Endothelial cell of umbilical vein (primary cell): ENCODE data around the gene CENPU. TPM values are rescaled to one million over a fixed set of nuclear protein-coding genes. Genes with fewer than 3 reads are reported as not detected.

Source experiments
- BruUV-seq: library from RNA; stranded (reverse); fragments of 400-500 nt; replicated peaks from 2 replicates; lab custom pipeline; 2021; lab: Mats Ljungman, UMichigan
- CTCF ChIA-PET: fragments of 300-600, 350-600 bp; sonication (Branson Sonifier 250); formaldehyde crosslinking; loops from one replicate; lab custom pipeline; 2021; ENCODE audit warnings: antibody characterized with exemption, inconsistent platforms; lab: Charles Lee
- POLR2A ChIA-PET: fragments of 300-600, 350-600 bp; sonication (Branson Sonifier 250); formaldehyde crosslinking; loops from one replicate; lab custom pipeline; 2021; ENCODE audit warnings: antibody characterized with exemption, inconsistent platforms; lab: Charles Lee
- DNase-seq: peaks from one replicate; pipeline ENCODE4 v3.0.0-alpha.2; 2011; ENCODE audit warnings: low read depth, low spot score
- FAIRE-seq: peaks from 2 replicates; lab custom pipeline; 2011; peaks lifted over from hg19 to GRCh38; lab: Jason Lieb, UNC
- H2AFZ ChIP-seq: 2 replicates; pipeline ENCODE4 v1.6.0; 2012; ENCODE audit warnings: low read depth, low read length, control low read depth, inconsistent platforms
- H3K27ac ChIP-seq: 2 replicates; pipeline ENCODE4 v1.5.1; 2011; ENCODE audit warnings: low read depth, mild to moderate bottlenecking, control low read depth, low read length, moderate library complexity; ENCODE audit not compliant: insufficient read depth
- H3K27me3 ChIP-seq, 2 experiments: 2 replicates each; pipeline versions ENCODE4 v1.6.0 to v1.6.1; 2011; ENCODE audit warnings: low read length in 2 of 2, mixed read lengths in 1 of 2; ENCODE audit not compliant: control insufficient read depth in 2 of 2, insufficient read depth in 2 of 2
- H3K36me3 ChIP-seq, 2 experiments: 2 replicates in 1 of 2; 3 replicates in 1 of 2; pipeline ENCODE4 v1.5.1; 2011; ENCODE audit warnings: low read length in 2 of 2, mild to moderate bottlenecking in 1 of 2, moderate library complexity in 1 of 2; ENCODE audit not compliant: control insufficient read depth in 2 of 2, insufficient read depth in 2 of 2; ENCODE audit errors: extremely low read depth in 1 of 2
- H3K4me1 ChIP-seq: 3 replicates; pipeline ENCODE4 v1.5.1; 2011; ENCODE audit warnings: mild to moderate bottlenecking, low read length; ENCODE audit not compliant: control insufficient read depth, insufficient read depth; ENCODE audit errors: extremely low read depth
- H3K4me2 ChIP-seq: 2 replicates; pipeline ENCODE4 v1.6.1; 2011; ENCODE audit warnings: low read length, control low read depth, mixed read lengths; ENCODE audit not compliant: insufficient read depth
- H3K4me3 ChIP-seq, 3 experiments: fragments of 200-600 bp in 1 of 3; sonication (generic), shearing (Covaris generic) in 1 of 3; replicated peaks in 1 of 3; 2 replicates each; pipeline ENCODE4 v1.5.1; 2011 to 2016; ENCODE audit warnings: control low read depth in 3 of 3, low read length in 3 of 3, mild to moderate bottlenecking in 2 of 3, inconsistent platforms in 1 of 3, low read depth in 1 of 3, moderate library complexity in 1 of 3; ENCODE audit not compliant: insufficient read depth in 1 of 3
- H3K79me2 ChIP-seq: 2 replicates; pipeline ENCODE4 v1.6.0; 2012; ENCODE audit warnings: low read length, inconsistent platforms; ENCODE audit not compliant: control insufficient read depth, insufficient read depth
- H3K9ac ChIP-seq: replicated peaks from 2 replicates; pipeline ENCODE3; 2011; ENCODE audit warnings: low read length, control low read depth; ENCODE audit not compliant: insufficient read depth; ENCODE audit errors: extremely low read depth
- H3K9me1 ChIP-seq: replicated peaks from 3 replicates; pipeline ENCODE4 v1.6.0; 2011; ENCODE audit warnings: mild to moderate bottlenecking, low read length; ENCODE audit not compliant: control insufficient read depth, insufficient read depth; ENCODE audit errors: extremely low read depth
- H3K9me3 ChIP-seq: replicated peaks from 2 replicates; pipeline ENCODE4 v1.5.1; 2012; ENCODE audit warnings: low read length, inconsistent platforms; ENCODE audit not compliant: control insufficient read depth, insufficient read depth
- H4K20me1 ChIP-seq: replicated peaks from 2 replicates; pipeline ENCODE3; 2011; ENCODE audit warnings: mild to moderate bottlenecking, low read length; ENCODE audit not compliant: control insufficient read depth, insufficient read depth; ENCODE audit errors: extremely low read depth
- FOS ChIP-seq: IDR thresholded peaks from 2 replicates; pipeline ENCODE4 v1.6.1; 2011; ENCODE audit warnings: mild to moderate bottlenecking, low read length, moderate library complexity, borderline replicate concordance; ENCODE audit not compliant: insufficient read depth
- GATA2 ChIP-seq: IDR thresholded peaks from 2 replicates; pipeline ENCODE4 v1.7.0; 2011; ENCODE audit warnings: low read depth, mild to moderate bottlenecking, moderate library complexity, mixed read lengths, low read length; ENCODE audit not compliant: insufficient read length, insufficient read depth
- MYC ChIP-seq: IDR thresholded peaks from one replicate; pipeline ENCODE4 v1.6.1; 2011; ENCODE audit warnings: mild to moderate bottlenecking, low read depth, low read length
- POLR2A ChIP-seq: IDR thresholded peaks from 2 replicates; pipeline ENCODE4 v1.6.1; 2012; ENCODE audit warnings: low read depth, mild to moderate bottlenecking, control low read depth, low read length
- POLR2AphosphoS5 ChIP-seq: IDR thresholded peaks from 2 replicates; pipeline ENCODE4 v1.6.1; 2012; ENCODE audit warnings: low read depth, mild to moderate bottlenecking, control low read depth, low read length, moderate library complexity; ENCODE audit not compliant: insufficient read depth
- dilution Hi-C: fragments of 300-500 bp; cut with MboI; formaldehyde crosslinking; loops from one replicate; pipeline ENCODE4 v1.15.0; 2019; ENCODE audit warnings: low sequenced_read_pairs; ENCODE audit not compliant: extremely low pct_ligation_motif_present
- intact Hi-C: fragments of 100-400 bp; cut with micrococcal nuclease; formaldehyde crosslinking; loops from one replicate; pipeline ENCODE4 v1.10.0; 2022
- polyA plus RNA-seq, 4 experiments: library from polyadenylated mRNA; depleted of rRNA in 3 of 4; stranded (reverse) in 3 of 4; unstranded in 1 of 4; fragments of >200 nt; gene quantifications; 2 replicates each; pipeline versions ENCODE4 v1.2.1 to v1.2.3, GENCODE V29; 2011 to 2012; ENCODE audit warnings: missing spikeins in 1 of 4
- total RNA-seq: library from RNA; stranded (reverse); gene quantifications from 2 replicates; pipeline ENCODE4 v1.2.3, GENCODE V29; 2021

The CENPU gene
- total and polyA plus RNA-seq, 2 donors (not counting 3 experiments of a cell fraction or from before 2014, with no cell fraction given) = 7.0 to 37.9 TPM

DNA sequence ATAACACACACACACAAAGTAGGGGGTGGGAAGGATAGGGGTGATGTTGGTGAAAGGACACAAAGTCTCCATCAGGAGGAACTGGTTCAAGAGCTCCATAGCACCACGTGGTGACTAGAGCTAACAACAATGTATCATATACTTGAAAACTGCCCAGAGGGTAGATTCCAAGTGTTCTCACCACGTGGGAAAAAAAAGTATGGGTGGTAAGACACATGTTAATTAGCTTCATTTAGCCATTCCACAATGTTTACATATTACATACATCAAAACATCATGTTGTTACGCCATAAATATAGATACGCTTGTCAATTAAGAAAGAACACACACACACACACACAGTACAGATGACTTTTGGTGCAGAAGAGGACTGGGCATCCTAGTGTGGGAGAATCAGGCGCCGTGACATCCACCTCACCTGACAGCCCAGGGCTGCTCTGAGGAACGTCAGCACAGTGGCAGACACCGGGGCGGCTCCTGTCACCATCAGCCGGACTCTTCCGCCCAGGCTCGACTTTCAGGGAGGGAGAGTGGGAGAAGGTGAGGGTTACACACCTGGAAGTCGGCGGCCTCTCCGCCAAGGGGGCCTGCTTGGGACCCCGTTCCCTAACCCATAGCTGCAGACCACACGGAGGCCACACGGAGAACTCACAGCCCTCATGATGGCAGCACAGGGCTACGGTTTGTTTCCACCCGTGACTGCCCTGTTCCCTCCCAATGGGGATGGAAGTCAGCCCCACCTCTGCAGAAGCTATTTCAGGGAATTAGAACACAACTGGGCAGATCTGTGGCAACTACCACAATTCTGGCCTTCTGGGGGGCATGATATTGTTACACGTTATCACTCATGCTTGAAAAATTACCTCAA is 31.8 kb upstream of the CENPU start:
- Histone ChIP-seq H3K36me3 (peaks cover 0 to 2% of the 10 kb centered on the region in 2 experiments), H3K9me3 (no peaks in the 10 kb centered on the region), H3K4me1 (no peaks in the 10 kb centered on the region), H3K79me2 (no peaks in the 10 kb centered on the region), H3K27ac (no peak overlapping the region), H3K27me3 (no peaks in the 10 kb centered on the region), H3K9me1 (no peaks in the 10 kb centered on the region), H4K20me1 (no peaks in the 10 kb centered on the region), H2AFZ (no peak overlapping the region), H3K4me2 (no peak overlapping the region), H3K9ac (no peak overlapping the region), H3K4me3 (no peak overlapping the region)
- ChIA-PET CTCF (no interaction called here), POLR2A (no interaction called here)
- dilution Hi-C loops = no loop called here
- DNase-seq (no peak), FAIRE-seq (no peak)
- no peak for TF ChIP-seq POLR2A
- intact Hi-C loops = no loop called here
- no TSS peak for BruUV-seq

- H3K27ac ChIP-seq = no peak overlapping the region
- H3K36me3 ChIP-seq = peaks cover 0 to 2% of the 10 kb centered on the region in 2 experiments
- dilution Hi-C loops (no loop called here), intact Hi-C loops (no loop called here)
- no peak overlapping the region for H3K4me2 ChIP-seq
- H3K27me3 ChIP-seq = no peaks in the 10 kb centered on the region
- ChIA-PET POLR2A (no interaction called here), CTCF (no interaction called here)
- no peak overlapping the region for H3K9ac ChIP-seq
- no peaks in the 10 kb centered on the region for H3K9me3 ChIP-seq
- FAIRE-seq = no peak
- H3K4me3 ChIP-seq = no peak overlapping the region
- no peak overlapping the region for H2AFZ ChIP-seq
- no peaks in the 10 kb centered on the region for H3K79me2 ChIP-seq
- no peak for DNase-seq
- H3K9me1 ChIP-seq = no peaks in the 10 kb centered on the region
- H4K20me1 ChIP-seq = no peaks in the 10 kb centered on the region
- BruUV-seq = no TSS peak
- no peak for TF ChIP-seq POLR2AphosphoS5
- TF ChIP-seq FOS = no peak
- TF ChIP-seq POLR2A = no peak
- TF ChIP-seq MYC = no peak
- TF ChIP-seq GATA2 = no peak
- H3K4me1 ChIP-seq = no peaks in the 10 kb centered on the region
These were observed 30.7 kb upstream of the CENPU start for GRCh38 chr4:184764601-184765000.
